ENCODE results near the gene RIMS3.

The RIMS3 gene

GRCh38 chr1:40701684-40702083 is 36.2 kb upstream of the RIMS3 start:
- peaks cover 51% of the 10 kb centered on the region for H3K4me1 ChIP-seq (ENCODE audit: insufficient read depth, low read length, poor library complexity, severe bottlenecking)
- H3K27me3 ChIP-seq (ENCODE audit: insufficient read depth, low read length, poor library complexity, severe bottlenecking), result no peaks in the 10 kb centered on the region
- H3K79me2 ChIP-seq (ENCODE audit: insufficient read depth, low read length), result peaks cover 100% of the 10 kb centered on the region
- H3K9me2 ChIP-seq (replicated peaks; ENCODE audit: low read depth, low read length), result no peaks in the 10 kb centered on the region
- no peaks in the 10 kb centered on the region for H3K9me3 ChIP-seq (ENCODE audit: insufficient read depth, low read depth, low read length)
- H3F3A ChIP-seq (ENCODE audit: low read depth), result no peaks in the 10 kb centered on the region
- no peaks in the 10 kb centered on the region for H3K36me3 ChIP-seq (ENCODE audit: insufficient read depth, low read length)
- H4K20me1 ChIP-seq (ENCODE audit: insufficient read depth, low read length, poor library complexity, severe bottlenecking), result peaks cover 14% of the 10 kb centered on the region
- no peak overlapping the region for H3K9ac ChIP-seq (ENCODE audit: low read depth, low read length, poor library complexity, severe bottlenecking)
- H2AFZ ChIP-seq (ENCODE audit: low read length), result no peak overlapping the region
- TF ChIP-seq EZH2phosphoT487 (IDR thresholded peaks at IDR 0.05; ENCODE audit: borderline replicate concordance) (no peak), CTCF (conservative IDR thresholded peaks at IDR 0.05; ENCODE audit: low read length) (no peak)
- no peak overlapping the region for H3K4me3 ChIP-seq (ENCODE audit: low read length, poor library complexity, severe bottlenecking)
- H3K4me2 ChIP-seq (ENCODE audit: low read depth, low read length, poor library complexity, severe bottlenecking), result peak overlapping the region; percentile 28

- no peak overlapping the region for H3K4me2 ChIP-seq (ENCODE audit: low read depth, low read length, poor library complexity, severe bottlenecking)
- H3K9ac ChIP-seq (ENCODE audit: low read depth, low read length, poor library complexity, severe bottlenecking), result peak overlapping the region; percentile 2
- H3K79me2 ChIP-seq (ENCODE audit: insufficient read depth, low read length), result peaks cover 100% of the 10 kb centered on the region
- no peaks in the 10 kb centered on the region for H3K27me3 ChIP-seq (ENCODE audit: insufficient read depth, low read length, poor library complexity, severe bottlenecking)
- no peak overlapping the region for H3K4me3 ChIP-seq (ENCODE audit: low read length, poor library complexity, severe bottlenecking)
- no peak for TF ChIP-seq EZH2phosphoT487 (IDR thresholded peaks at IDR 0.05; ENCODE audit: borderline replicate concordance)
- TF ChIP-seq CTCF (conservative IDR thresholded peaks at IDR 0.05; ENCODE audit: low read length), result no peak
- no peaks in the 10 kb centered on the region for H3F3A ChIP-seq (ENCODE audit: low read depth)
- peaks cover 16% of the 10 kb centered on the region for H4K20me1 ChIP-seq (ENCODE audit: insufficient read depth, low read length, poor library complexity, severe bottlenecking)
- no peaks in the 10 kb centered on the region for H3K36me3 ChIP-seq (ENCODE audit: insufficient read depth, low read length)
- peaks cover 62% of the 10 kb centered on the region for H3K4me1 ChIP-seq (ENCODE audit: insufficient read depth, low read length, poor library complexity, severe bottlenecking)
- no peak overlapping the region for H2AFZ ChIP-seq (ENCODE audit: low read length)
- H3K9me2 ChIP-seq (replicated peaks; ENCODE audit: low read depth, low read length), result no peaks in the 10 kb centered on the region
- H3K9me3 ChIP-seq (ENCODE audit: insufficient read depth, low read depth, low read length), result no peaks in the 10 kb centered on the region
Observed at GRCh38 chr1:40699787-40700186, 34.3 kb upstream of the RIMS3 start.

- H3K9ac ChIP-seq (ENCODE audit: low read depth, low read length, poor library complexity, severe bottlenecking), result peak overlapping the region; percentile 1
- no peaks in the 10 kb centered on the region for H3K36me3 ChIP-seq (ENCODE audit: insufficient read depth, low read length)
- no peaks in the 10 kb centered on the region for H3K9me2 ChIP-seq (replicated peaks; ENCODE audit: low read depth, low read length)
- H3K4me1 ChIP-seq (ENCODE audit: insufficient read depth, low read length, poor library complexity, severe bottlenecking), result peaks cover 72% of the 10 kb centered on the region
- H3K4me2 ChIP-seq (ENCODE audit: low read depth, low read length, poor library complexity, severe bottlenecking), result peak overlapping the region; percentile 100
- no peaks in the 10 kb centered on the region for H3F3A ChIP-seq (ENCODE audit: low read depth)
- TF ChIP-seq EZH2phosphoT487 (IDR thresholded peaks at IDR 0.05; ENCODE audit: borderline replicate concordance), result no peak
- TF ChIP-seq CTCF (conservative IDR thresholded peaks at IDR 0.05; ENCODE audit: low read length), result no peak
- no peaks in the 10 kb centered on the region for H3K27me3 ChIP-seq (ENCODE audit: insufficient read depth, low read length, poor library complexity, severe bottlenecking)
- peaks cover 29% of the 10 kb centered on the region for H4K20me1 ChIP-seq (ENCODE audit: insufficient read depth, low read length, poor library complexity, severe bottlenecking)
- peak overlapping the region; percentile 15 for H3K4me3 ChIP-seq (ENCODE audit: low read length, poor library complexity, severe bottlenecking)
- H3K9me3 ChIP-seq (ENCODE audit: insufficient read depth, low read depth, low read length), result no peaks in the 10 kb centered on the region
- no peak overlapping the region for H2AFZ ChIP-seq (ENCODE audit: low read length)
- H3K79me2 ChIP-seq (ENCODE audit: insufficient read depth, low read length), result peaks cover 100% of the 10 kb centered on the region
Observed at GRCh38 chr1:40697436-40697835, 32.0 kb upstream of the RIMS3 start.
